Activated CD4-positive, alpha-beta T cell treated with anti-CD3 and anti-CD28 coated beads, Interleukin-2, amount 50 U/mL, for 1 hour (primary cell): ENCODE results near the gene GSN.
"Not testable (repeated sequence)": the region's sequence is repeated elsewhere in the genome, so short reads cannot be mapped to it uniquely, and the experiment has no call there.

ENCODE experiments used
- DNase-seq: peaks from one replicate; pipeline ENCODE4 v3.0.0-alpha.2; 2020

The GSN gene

GRCh38 chr9:121289772-121290370 is 21.9 kb downstream of the GSN start:
- DNase-seq, result no peak

GRCh38 chr9:121291536-121291935 is 23.6 kb downstream of the GSN start:
- not testable (repeated sequence) for DNase-seq

- no peak for DNase-seq
Measured at GRCh38 chr9:121292051-121292450, 24.1 kb downstream of the GSN start.

- no peak for DNase-seq
Measured at GRCh38 chr9:121292801-121293241, 24.9 kb downstream of the GSN start.

GRCh38 chr9:121294151-121294743 is 26.3 kb downstream of the GSN start:
- no peak for DNase-seq

- no peak for DNase-seq
Measured at GRCh38 chr9:121294866-121295661, 27.1 kb downstream of the GSN start.

- DNase-seq, result no peak
Measured at GRCh38 chr9:121295662-121296191, 27.8 kb downstream of the GSN start.

GRCh38 chr9:121296213-121297127 is 28.5 kb downstream of the GSN start:
- DNase-seq, result no peak

- no peak for DNase-seq
Measured at GRCh38 chr9:121297389-121297788, 29.4 kb downstream of the GSN start.

GRCh38 chr9:121298016-121298538 is 30.1 kb downstream of the GSN start:
- DNase-seq, result no peak

- DNase-seq, result no peak
Measured at GRCh38 chr9:121298689-121299466, 30.9 kb downstream of the GSN start.

GRCh38 chr9:121299467-121300282 is 31.7 kb downstream of the GSN start:
- no peak for DNase-seq

GRCh38 chr9:121300283-121301119 is 32.5 kb downstream of the GSN start:
- no peak for DNase-seq

- DNase-seq, result no peak
Measured at GRCh38 chr9:121301881-121302286, 33.9 kb downstream of the GSN start.

GRCh38 chr9:121302341-121302740 is 34.4 kb downstream of the GSN start:
- no peak for DNase-seq

GRCh38 chr9:121302786-121303185 is 34.8 kb downstream of the GSN start:
- DNase-seq, result no peak

GRCh38 chr9:121303456-121304451 is 35.8 kb downstream of the GSN start:
- no peak for DNase-seq

GRCh38 chr9:121304707-121305106 is 36.7 kb downstream of the GSN start:
- no peak for DNase-seq
